GM21723 (cell line): ENCODE results near the gene FAM187B.

ENCODE experiments used
- ATAC-seq: cut with Tn5 transposase; IDR thresholded peaks from one replicate; pipeline ENCODE4 v1.9.1; 2021; ENCODE audit warnings: mild to moderate bottlenecking, moderate library complexity; ENCODE audit not compliant: unreplicated experiment

FAM187B gene

DNA sequence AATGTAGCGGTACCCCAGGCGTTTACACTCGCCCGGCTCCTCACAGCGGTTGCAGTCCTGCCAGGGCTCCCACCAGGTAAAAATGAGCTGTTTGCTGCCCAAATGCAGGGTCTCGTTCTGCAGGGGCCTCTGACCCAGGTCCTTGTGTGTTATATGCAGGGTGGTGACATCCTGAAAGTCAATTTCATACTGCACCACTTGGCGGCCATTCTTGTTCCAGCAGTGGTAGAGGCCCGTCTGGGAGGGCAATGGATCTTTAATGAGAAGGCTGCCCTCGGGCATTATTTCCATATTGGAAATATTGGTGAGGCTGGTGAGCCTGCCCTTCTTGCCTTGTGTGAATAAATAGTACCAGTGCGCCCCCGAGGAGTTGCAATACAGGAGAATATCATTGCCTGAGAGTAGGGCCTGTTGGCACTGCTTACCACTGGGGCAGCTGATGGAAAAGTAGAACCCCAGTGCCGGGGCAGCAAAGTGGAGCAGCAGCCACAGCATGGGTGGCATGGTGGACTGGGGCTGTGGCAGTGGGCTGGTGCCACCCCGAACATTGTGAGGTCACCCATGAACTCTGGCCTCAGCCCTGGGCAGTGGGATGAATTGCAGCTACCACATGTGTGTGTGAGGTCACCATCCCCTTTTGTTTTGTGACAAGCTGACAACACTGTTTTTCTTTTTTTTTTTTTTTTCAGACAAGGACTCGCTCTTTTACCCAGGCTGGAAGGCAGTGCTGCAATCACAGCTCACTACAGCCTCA, at the start of gene FAM187B:
Gene FAM187B (minus strand): TSS at position 563 of the 754 bp plus-strand sequence. CDS start 59 bp downstream, at position 504.
- no peak for ATAC-seq

- ATAC-seq = no peak
Measured at GRCh38 chr19:35276706-35277281, 48.3 kb upstream of the FAM187B start.

GRCh38 chr19:35274323-35274722, 45.8 kb upstream of the FAM187B start:
- ATAC-seq = no peak

GRCh38 chr19:35273686-35274259, 45.2 kb upstream of the FAM187B start:
- ATAC-seq = no peak

DNA sequence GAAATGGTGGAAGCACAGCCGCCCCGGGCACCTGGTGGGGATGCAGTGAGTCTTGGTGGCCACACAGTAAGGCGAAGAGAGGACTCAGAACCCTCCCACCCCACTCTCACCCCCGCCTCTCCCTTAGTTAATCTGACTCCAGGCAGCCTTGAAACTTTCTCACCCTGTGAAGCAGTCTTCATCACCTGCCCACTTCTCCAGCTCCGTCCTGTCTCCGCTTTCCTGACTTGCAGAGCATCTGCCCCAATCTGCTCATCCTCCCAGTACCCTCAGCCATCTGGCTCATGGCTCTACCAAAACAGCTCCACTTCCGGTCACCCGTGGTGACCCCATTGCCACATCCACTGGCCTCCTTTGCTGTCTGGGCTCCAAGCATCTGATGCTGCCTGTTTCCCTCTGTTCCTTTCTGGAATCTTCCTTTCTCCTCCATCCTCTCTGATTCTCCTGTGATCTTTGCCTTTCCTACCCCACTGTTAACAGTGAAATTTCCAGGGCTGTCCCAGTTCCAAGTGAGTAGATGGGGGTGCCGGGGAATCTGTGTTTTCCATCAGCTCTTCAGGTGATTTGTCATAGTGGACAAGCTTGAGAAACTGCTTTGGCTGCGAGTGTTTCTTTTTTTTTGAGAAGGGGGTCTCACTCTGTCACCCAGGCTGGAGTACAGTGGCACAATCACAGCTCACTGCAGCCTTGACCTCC, 44.6 kb upstream of the FAM187B start:
- no peak for ATAC-seq

DNA sequence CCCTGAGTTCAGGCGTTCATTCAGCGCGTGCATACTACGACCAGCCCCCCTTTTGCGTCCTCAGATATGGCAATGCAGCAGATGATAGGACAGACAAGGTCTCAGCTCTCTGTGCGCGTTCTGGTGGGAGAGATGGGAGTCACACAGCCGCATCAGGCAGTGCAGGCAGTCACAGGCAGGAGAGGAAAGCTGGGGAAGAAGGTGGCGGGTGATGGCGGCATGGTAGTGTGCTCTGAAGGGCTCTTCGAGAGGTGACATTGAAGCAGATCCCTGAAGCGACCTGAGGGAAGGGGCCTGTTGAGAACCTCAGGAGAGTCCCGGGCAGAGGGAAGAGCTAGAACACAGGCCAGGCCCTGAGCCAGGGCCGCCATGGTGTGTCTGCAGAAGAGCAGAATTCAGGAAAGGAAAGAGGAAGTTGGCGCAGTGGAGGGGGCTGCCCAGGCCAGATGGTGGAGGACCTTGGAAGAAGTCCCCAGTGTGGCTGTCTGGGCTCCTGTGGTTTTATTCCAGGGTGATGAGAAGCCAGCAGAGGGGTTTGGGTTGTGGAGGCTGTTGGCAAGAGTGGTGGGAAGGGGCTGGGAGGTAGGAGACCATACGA, 43.7 kb upstream of the FAM187B start:
- no peak for ATAC-seq

DNA sequence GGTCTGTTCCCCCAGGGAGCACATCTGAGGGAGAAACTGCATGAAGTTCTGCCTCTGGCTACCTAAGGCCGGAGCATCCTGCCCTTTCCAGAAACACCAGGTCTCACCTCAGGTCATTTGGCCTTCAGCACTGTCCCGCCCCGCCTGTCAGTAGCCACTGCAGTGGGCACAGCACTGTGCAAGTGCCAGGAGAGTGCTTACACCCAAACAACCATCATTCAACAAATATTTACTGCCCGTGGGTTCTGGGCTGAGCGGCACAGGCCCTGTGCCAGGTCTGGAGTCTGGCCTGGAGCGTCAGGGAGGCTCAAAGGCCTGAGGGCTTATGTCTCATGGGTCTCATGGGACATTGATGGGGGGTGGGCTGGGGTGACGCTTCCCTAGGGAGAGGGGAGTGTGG, 43.0 kb upstream of the FAM187B start:
- no peak for ATAC-seq

DNA sequence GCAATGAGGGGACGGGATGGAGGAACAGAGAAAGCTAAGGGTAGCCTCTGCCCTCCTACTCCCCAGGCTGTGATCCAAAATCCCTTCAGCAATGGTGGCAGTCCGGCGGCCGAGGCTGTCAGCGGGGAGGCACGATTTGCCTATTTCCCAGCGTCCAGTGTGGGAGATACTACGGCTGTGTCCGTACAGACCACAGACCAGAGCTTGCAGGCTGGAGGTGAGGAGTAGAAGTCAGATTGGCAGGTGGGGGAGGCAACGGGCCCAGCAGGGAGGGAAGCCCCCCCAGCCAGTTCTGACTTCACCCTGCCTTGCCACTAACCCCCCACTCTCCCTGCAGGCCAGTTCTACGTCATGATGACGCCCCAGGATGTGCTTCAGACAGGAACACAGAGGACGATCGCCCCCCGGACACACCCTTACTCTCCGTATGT, 41.9 kb upstream of the FAM187B start:
- ATAC-seq = no peak

- peak; percentile 65 for ATAC-seq
Measured at GRCh38 chr19:35269438-35270117, 41.0 kb upstream of the FAM187B start.

- ATAC-seq = peak; percentile 24
Measured at GRCh38 chr19:35268536-35269437, 40.2 kb upstream of the FAM187B start, which contains the start of gene USF2. TSS of gene USF2 (plus strand) at chr19:35268962. CDS start at chr19:35269102, 140 bp downstream.

- peak; percentile 37 for ATAC-seq
Measured at GRCh38 chr19:35267818-35268535, 39.4 kb upstream of the FAM187B start.

GRCh38 chr19:35267353-35267817, 38.8 kb upstream of the FAM187B start:
- no peak for ATAC-seq

- no peak for ATAC-seq
Measured at GRCh38 chr19:35266520-35267352, 38.2 kb upstream of the FAM187B start.

GRCh38 chr19:35265900-35266519, 37.5 kb upstream of the FAM187B start:
- ATAC-seq = no peak

GRCh38 chr19:35265126-35265899, 36.8 kb upstream of the FAM187B start:
- ATAC-seq = no peak

DNA sequence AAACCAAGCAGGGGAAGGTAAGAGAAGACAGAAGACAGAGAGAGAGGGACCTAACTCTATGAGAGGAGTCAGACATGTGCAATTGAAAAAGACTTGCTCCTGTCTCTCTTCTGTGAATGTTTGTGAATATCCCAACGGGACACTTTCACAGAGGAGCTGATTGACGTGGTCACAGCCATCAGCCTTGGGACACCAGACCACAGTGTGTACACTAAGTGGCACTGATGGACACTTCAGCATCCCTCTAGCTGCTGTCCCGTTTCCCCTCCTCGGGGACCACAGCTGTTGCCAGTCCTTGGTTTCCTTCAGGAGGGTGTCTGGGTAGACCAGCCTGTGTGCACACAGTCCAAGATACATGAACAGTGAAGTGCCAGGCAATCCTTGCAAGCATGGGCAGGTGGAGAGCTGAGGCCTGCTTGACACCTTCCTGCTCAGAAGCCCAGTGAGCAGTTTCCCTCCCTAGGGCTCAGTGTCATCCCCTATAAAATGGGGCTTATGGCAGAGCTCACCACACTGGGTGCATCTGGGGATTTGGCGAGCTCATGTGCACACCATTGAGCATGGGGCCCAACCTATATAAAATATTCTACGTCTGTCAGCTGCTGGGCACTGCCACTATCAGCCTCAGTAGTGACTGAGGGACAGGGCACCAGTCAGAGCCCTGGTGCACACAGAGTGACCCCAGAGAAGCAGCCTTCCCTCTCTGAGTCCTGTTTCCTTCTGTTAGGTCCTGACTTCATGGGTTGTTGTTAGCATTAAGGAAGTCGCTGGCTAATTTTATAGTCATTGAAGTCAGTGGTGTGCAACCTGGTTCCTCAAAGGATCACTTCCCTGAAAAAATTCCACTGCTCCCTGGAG, 36.0 kb upstream of the FAM187B start:
- no peak for ATAC-seq
